HG02973 (cell line): ENCODE measurements around the gene VAV3.

Experiments used
- ATAC-seq: cut with Tn5 transposase; IDR thresholded peaks from one replicate; pipeline ENCODE4 v1.9.1; 2021; ENCODE audit warnings: moderate library complexity; ENCODE audit not compliant: unreplicated experiment

The VAV3 gene

DNA sequence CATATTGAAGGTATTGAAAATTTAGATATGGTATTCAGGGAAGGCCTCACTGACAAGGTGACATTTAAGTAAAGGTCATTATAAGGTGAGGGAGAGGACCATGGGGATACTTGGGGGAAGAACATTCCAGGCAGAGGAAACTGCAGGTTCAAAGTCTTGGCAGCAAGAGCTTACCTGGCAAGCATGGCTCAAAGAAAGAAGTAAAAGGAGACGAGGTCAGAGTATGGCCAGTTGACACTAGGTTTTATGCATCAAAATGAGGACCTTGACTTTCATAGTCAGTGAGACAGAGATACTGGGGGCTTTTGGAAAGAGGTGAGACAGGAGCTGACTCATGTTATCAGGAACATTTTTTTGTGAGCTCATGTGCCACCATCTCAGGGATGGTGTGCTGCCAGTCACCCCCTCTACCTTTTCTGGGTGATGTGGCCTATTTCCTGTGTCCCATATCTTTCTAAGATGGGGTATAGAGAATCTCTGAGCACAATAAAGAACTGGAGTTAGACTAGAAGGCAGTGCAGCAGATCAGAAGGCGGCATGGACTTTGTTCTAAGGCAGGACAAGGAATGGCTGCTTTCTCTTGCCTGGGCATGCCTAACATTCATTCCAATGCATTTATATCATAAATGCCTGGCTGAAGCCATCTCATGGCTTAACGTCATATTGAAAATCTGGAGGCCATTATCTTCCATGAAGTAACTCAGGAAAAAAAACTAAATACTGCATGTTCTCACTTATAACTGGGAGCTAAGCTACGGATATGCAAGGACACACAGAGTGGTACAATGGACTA is 417.4 kb downstream of the VAV3 start:
- no peak for ATAC-seq

DNA sequence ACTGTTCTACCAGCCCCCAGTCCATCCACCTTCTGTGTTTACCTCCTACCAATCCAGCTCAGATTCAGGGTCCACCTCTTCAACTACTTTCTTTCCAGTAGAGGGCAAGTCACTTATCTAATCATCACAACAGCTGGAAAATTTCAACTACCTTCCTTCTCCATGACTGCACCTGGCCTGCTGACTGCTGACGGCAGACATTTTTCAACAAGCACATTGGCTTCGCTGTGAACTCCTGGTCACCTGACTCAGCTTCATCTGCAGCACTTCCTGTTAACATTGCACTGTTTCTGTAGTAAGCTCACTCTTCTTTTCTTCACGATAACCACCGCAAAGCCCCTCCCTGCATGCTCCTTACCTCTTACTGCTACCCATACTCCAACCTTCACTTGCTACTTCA is 418.4 kb downstream of the VAV3 start:
- no peak for ATAC-seq

DNA sequence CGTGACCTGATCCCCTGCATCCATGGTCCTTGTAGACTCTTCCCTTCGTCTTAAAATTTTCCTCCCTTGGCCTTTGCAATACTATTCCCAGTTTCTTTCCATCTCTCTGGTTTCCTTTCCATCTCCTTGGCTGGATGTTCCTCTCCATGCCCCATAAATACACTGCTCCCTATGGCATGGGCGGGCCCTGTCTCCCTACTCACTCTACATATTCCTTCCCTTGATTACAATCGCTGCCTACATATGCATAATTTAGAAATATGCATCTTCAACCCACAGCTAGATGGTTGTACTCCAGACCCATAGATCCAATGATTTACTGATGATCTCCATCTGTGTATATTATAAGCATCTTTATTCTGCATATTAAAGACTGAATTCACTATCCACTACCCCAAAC is 419.1 kb downstream of the VAV3 start:
- no peak for ATAC-seq

DNA sequence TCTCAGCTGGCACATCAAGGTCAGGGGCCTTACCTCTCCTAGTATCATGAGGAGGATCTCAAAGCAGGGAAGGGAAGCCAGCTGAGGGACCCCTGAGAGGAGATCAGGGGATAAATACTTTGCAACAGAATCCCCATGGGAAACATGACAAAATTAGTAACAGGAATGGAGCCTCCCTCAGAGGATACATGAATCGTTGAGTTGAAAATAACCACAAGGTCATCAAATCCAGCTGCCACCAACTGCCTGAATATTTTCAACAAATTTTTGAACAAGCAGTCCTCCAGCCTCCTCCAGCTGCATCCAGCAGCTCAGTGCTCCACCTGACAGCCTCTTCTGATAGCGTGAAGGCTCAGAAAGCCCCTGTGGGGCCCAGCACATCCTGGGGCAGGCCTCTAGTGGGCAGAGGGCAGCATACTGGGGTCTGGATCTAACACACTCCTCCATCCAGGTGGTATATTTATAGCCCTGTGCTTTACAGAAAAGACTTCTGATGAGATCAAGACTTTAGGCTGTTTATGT is 419.9 kb downstream of the VAV3 start:
- ATAC-seq: no peak

DNA sequence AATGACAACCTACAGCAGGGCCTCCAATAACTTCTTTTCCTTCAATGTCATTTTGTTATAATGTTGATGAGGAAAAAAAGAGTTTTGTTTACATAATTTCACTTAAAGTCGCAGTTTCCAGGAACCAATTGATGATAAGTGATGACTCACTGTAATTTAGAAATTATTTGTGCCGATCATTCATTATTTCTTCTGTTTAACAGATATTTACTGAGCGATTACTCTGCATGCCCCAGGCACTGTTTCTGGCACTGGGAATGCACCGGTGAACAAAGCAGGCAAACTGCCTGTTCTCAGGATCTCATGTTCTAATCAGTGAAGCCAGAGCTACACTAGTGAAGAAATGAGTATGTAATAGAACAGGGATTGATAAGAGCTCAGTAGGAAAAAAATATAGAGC is 420.7 kb downstream of the VAV3 start:
- no peak for ATAC-seq

DNA sequence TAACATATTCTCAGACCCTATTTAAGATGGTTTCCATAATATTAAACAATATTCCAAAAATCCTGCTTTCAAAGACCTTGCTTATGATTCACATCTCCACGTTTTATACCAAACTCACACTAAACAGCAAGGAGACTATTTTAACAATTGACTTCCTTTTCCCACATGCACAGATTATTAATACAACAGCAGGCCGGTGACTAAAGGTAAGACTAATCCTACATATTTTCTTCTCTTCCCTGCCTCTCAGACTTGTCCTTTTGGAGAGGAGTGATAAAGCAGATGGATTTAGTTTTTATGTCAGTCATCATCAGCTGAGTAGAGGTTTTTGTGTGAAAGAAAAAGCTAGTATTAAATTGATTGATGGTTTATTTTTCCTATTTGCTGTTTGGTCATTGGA is 423.6 kb downstream of the VAV3 start:
- ATAC-seq: no peak

DNA sequence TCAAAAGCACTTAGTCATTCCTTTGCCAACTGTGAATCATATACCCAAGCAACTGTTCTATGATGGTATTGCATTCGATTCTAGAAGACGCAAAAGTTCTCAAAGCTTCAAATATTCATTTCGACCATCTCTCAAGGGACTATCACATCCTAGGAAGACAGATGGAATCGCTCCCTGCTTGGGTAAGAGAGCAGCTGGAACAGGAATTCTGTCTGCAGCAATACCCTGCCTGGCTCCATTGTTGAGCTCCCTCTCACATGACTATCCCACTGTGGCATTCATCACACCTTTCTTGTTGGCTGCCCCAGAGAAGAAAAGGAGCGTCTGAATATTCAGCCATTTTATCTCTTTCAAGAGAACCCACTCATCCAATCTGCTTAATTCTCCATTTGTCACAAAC is 426.5 kb downstream of the VAV3 start:
- ATAC-seq: no peak

DNA sequence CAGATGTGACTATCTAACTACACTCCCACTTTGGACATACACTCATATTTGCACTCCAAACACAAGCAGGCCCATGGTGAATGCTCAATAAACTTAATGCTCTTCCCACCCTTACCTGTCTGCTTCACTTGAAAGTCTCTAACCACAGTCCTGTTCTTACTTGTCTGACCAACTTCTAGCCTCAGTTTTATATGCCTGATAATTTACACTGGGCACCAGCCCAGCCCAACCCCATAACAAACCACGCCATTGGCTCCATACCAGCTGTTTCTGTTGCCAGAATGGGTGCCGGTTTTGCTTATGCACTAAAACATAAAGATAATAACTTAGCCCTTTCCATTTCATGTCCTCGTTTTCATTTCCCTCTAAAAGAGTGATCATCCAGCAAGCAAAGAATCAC is 428.7 kb downstream of the VAV3 start:
- no peak for ATAC-seq

DNA sequence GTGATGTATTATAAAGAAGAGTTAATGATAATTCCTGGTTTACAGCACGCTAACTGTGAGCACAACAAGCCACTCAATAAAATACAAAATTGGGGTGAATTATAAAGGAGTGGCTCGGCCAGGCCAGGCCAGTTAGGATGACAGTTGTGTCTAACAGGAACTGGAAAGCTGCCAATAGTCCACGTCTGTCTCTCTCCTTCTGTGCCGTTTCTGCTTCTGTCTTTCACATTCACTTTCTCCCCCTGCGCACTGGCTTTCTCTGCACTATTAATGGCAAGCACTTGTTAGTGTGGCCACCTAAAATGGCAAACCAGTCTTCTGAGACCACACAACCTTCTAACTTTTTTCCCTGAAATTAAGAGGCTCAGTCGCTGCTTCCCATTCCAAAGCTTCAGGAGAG is 429.9 kb downstream of the VAV3 start:
- ATAC-seq: peak; percentile 80

DNA sequence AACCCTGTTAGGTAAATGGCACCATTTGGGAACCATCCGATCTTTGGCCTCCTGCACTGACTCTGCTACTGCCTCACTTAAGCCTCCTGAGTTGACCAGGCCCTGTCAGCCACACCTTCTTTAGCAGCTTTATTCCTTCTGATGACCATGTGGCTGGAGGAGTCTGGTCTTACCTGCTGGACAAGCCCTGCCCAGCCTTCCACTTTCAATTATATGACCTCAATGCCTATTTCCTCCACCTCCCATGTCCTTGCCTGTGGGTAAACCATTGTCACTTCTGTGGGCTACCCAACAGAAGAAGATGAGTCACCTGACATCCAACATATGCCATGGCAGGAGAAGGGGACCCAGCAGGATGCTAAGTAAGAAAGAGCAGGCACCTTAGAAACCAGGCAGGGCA is 430.3 kb downstream of the VAV3 start:
- no peak for ATAC-seq

DNA sequence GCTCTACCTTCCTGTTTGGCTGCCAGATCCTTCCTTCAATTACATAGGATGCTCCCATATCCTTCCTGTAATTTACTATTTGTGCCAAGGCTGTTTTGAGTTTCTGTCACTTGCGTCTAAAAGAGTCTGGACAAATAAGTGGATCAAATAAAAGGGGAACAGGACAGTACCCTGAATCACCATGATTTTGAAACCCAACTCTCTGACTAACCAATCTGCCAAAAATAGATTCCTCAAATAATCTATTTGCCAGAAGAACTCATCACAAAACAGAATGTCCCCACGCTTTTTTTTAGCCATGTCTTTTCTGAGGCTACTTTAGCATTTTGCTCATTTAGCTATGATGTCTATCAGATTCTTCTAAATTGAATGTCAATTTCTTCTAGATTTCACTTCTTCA is 431.5 kb downstream of the VAV3 start:
- ATAC-seq: no peak

DNA sequence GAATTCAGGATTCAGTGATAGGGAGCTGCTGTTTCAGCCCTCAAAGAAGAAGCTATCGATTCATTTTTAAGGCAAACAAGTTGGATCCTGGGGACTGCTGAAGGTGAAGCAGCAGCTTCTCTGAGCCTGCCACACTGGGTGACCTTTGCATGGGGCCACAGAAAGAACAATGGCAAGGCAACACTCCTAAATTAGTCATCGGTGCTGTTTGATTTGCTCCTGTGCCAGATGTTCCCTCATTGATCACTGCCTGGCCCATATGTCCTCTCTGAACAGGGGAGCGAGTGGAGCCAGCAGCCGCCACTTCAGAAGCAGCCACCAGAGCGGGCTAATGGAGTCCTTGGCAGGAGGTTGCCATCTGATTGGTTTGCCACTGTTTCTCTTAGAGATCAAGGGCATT is 432.7 kb downstream of the VAV3 start:
- no peak for ATAC-seq

DNA sequence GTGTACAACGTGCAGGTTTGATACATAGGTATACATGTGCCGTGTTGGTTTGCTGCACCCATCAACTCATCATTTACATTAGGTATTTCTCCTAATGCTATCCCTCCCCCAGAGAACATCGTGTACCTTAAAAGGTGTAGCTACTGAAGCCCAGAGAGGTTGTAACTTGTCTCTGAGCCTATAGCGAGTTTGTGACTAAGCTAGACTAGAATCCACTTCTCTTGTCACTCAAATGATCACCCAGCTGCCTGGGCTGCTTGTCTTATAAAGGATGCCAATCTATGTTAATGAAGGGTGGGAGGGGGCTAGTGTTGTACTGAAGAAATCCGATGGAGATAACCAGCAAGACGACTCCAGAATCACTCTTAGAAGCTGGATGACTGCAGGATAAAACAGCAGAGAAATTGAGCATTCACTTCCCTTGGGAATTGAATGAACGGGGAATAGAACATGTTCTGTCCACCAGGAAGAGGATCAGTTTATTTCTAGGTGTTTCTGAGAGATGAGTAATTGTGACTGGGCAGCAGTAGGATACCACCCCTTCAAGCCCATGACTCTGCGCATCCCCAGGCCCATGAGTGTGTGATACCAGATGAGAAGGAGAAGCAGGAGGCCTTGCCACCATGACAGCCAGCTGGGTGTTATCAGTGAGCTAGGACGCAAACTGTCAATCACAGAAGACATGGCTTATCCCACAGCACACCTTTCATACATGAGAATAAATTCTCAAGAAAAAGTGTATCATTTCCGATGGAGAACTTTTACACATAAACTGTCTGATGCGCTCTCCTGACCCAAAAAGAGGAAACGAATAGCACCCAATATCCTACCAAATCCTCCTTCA is 433.7 kb downstream of the VAV3 start:
- ATAC-seq: no peak

DNA sequence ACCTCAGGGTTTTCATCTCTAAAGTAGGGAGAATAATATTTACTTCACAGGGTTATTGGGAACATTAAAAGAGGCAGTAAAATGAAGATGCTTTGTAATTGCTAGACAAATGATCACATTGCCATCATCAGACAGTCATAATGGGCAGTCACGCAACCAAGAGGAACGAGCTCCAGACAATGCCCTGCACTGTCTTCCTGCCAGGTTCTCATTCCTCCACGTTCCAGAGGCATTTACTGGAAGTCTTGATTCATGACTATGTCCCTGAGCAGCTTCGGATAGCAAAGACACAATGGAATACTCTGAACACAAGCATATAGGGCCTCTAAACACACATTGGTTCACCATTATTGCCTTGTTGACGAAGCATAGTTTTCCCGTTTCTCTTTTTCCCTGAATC is 434.4 kb downstream of the VAV3 start:
- ATAC-seq: no peak

DNA sequence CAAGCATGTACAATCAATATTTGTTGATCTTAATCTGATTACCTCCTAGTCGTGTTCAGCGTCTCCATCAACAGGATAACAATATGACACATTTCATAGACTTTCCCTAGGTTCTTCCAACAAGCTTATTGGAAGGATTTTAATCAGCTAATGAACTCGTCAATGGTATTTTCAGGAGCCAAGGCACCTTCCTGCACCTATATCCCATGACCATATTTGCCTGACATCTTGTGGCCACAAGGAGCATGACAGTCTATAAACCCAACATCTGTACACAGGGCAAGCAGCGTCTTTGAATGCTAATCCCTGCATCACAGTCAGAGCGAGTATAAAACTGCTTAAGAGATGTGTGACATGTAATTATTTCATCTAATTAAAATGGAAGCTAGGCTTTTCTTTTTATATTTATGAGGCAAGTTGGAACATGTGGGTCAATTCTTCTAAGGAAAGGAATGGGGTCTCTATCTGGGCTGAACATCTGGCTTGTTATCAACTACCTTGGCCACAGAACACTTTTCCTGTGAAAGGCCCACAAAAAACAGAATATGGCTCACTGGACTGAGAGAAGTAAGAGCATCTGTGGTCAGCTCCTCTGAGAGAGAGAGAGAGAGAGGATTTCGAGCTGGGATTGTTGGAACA is 435.4 kb downstream of the VAV3 start:
- peak; percentile 92 for ATAC-seq

DNA sequence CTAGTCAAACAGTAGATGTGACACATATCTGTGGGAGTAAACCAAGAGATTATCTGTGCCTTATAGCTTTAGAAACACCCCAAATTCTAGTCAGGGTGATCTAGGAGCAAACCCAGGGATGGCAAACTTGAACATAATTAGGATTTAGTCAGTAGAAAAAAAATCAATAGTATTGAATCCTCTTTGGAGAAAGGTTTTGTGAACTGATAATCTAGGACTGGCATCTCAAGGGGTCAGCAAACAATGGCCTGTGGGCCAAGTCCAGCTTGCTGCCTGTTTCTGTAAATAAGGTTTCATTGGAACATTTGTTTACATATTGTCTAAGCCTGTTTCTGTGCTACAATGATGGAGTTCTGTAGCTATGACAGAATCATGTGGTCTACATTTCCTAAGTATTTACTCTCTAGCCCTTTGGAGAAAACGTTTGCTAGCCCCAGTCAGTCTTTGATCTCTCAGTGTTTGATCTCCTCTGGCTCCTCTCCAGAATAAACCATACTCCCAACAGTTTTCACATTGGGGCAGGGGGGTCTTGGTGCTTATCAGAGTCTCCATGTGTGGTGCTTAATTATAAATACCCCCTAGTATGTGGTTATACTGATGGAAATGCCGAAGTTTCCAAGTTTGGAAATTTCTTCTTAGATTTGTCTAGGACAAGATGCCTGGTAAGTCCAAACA is 438.3 kb downstream of the VAV3 start:
- ATAC-seq: no peak

DNA sequence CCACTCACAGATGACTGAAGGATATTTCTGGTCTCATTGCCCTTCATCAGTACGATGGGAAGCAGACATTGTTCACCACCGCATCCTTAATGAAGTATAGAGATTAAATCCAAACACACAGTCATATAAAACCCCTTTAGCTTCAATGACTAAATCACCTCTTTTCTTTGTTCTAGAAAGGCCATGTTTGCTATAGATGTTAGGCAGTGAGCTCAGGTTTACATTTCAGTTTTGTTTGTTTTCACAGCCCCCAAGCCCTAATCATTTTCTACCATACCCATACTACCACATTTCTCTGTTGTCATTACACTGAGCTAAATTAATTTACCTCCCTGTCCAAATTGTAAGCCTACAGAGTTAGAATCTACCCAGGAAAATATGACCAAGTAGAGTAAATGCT is 439.0 kb downstream of the VAV3 start:
- ATAC-seq: no peak

DNA sequence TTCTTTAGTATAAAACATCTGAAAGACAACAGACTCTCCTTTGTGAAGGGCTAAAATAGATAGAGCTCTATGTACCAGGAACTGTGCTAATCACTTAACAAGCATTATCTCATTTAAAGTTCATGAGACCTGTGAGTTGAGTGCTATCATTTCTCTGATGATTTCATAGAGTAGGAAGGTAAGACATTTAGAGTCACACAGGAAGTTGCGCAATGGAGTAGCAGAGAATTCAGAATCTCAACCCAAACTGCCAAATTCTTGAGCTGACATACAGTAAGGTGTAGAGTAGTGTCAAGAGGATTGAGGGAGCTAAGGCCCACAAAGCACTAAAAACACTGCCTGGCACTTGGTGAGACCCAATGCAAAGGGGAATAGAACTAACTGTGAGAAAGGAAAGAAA is 439.8 kb downstream of the VAV3 start:
- ATAC-seq: no peak

DNA sequence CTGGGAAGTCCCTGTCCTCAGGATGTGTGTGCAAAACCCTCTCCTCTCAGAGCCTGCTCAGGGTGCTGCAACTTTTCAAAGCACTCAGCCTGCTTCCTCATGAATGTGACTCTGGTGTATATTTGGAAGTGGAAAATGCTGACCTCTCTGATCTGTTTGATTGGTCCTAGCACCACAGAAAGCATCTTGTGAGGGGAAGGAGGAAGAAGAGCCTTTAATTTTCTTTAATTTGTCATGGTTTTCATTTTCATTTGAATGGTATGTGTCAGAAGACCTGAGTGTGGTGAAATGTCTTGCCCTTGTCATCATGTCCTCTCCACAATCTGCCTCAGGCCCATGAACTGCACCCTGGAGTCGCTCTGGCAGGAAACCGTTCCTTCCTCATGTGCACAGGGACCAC is 440.7 kb downstream of the VAV3 start:
- no peak for ATAC-seq

DNA sequence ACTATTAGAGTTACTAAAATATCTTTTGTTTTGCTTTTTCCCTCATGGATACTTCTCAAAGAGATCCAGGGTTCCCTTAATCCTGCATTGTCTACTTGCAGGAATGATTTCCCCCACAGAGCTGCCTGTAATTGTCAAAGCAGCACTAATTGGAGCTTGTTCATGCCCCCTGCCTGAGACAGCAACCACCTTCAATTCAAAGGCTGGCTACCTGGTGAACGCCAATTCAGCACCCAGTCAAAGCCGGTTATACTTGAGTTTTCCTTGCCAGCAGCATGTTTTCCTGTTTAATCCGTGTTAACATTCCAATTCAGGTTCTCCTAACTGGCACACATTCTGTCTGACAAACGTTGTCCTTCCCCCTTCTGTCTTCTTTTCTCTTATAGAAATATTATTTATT is 441.2 kb downstream of the VAV3 start:
- no peak for ATAC-seq

DNA sequence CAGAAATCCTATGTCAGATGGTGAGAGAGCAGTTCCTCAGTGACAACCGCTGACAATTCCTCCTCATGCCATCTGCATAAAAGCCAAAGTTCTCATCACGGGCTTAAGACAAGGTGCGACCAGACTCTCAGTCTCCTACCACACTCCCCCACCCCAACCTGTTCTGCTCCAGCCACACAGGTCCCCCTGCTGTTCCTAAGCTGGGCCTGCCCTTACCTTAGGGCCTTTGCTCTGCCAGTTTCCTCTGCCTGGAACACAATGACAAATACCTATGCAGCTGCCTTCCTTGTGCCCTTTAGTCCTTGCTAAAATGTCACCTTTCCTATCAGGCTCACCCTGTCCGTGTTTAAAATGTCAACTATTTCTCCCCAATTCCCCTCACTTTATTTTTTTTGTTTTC is 441.9 kb downstream of the VAV3 start:
- no peak for ATAC-seq
